Measurements from ENCODE around the gene IGFBP4. TPM values are rescaled to one million over a fixed set of nuclear protein-coding genes. Genes with fewer than 3 reads are reported as not detected.

IGFBP4 gene
- total and polyA plus RNA-seq, 10 of the 15 experiments (the other 5 are each of a cell fraction or from before 2014, with no cell fraction given): 2.4 to 22.3 (median 6.6) TPM

DNA sequence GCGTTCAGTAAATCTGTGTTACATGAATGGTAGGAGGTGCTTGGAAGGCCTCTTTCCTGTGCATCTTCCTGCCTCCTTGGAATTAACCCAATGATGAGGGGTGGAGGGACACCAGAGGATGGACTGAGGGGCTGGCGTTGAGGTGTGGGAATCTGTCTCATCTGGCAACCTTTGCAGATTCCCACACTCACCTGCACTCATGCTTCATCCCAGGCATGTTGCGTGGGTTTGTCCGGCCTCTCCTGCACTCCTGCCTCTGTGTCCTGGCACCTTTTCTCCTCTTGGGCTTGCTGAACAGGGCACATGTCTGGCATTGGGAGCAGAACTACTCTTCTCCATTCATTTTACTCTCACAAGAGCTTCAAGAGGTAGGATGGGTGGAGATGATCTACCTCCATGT, 3.1 kb upstream of the IGFBP4 start (continued):
- TF ChIP-seq, protein P1, sequence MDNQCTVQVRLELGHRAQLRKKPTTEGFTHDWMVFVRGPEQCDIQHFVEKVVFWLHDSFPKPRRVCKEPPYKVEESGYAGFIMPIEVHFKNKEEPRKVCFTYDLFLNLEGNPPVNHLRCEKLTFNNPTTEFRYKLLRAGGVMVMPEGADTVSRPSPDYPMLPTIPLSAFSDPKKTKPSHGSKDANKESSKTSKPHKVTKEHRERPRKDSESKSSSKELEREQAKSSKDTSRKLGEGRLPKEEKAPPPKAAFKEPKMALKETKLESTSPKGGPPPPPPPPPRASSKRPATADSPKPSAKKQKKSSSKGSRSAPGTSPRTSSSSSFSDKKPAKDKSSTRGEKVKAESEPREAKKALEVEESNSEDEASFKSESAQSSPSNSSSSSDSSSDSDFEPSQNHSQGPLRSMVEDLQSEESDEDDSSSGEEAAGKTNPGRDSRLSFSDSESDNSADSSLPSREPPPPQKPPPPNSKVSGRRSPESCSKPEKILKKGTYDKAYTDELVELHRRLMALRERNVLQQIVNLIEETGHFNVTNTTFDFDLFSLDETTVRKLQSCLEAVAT (IDR thresholded peaks at IDR 0.05): no peak
- TF ChIP-seq RFX5 (IDR thresholded peaks at IDR 0.05; ENCODE audit: low read depth, low read length) (no peak), SRF (IDR thresholded peaks at IDR 0.05; ENCODE audit: low read depth in 2 of 2, low read length in 2 of 2) (no peak), PML (IDR thresholded peaks at IDR 0.05; ENCODE audit: low read length) (no peak), SMAD5 (IDR thresholded peaks at IDR 0.05; ENCODE audit: low read depth) (no peak), E2F4 (IDR thresholded peaks at IDR 0.05; ENCODE audit: low read depth, low read length) (no peak)
- TF ChIP-seq, protein P2, sequence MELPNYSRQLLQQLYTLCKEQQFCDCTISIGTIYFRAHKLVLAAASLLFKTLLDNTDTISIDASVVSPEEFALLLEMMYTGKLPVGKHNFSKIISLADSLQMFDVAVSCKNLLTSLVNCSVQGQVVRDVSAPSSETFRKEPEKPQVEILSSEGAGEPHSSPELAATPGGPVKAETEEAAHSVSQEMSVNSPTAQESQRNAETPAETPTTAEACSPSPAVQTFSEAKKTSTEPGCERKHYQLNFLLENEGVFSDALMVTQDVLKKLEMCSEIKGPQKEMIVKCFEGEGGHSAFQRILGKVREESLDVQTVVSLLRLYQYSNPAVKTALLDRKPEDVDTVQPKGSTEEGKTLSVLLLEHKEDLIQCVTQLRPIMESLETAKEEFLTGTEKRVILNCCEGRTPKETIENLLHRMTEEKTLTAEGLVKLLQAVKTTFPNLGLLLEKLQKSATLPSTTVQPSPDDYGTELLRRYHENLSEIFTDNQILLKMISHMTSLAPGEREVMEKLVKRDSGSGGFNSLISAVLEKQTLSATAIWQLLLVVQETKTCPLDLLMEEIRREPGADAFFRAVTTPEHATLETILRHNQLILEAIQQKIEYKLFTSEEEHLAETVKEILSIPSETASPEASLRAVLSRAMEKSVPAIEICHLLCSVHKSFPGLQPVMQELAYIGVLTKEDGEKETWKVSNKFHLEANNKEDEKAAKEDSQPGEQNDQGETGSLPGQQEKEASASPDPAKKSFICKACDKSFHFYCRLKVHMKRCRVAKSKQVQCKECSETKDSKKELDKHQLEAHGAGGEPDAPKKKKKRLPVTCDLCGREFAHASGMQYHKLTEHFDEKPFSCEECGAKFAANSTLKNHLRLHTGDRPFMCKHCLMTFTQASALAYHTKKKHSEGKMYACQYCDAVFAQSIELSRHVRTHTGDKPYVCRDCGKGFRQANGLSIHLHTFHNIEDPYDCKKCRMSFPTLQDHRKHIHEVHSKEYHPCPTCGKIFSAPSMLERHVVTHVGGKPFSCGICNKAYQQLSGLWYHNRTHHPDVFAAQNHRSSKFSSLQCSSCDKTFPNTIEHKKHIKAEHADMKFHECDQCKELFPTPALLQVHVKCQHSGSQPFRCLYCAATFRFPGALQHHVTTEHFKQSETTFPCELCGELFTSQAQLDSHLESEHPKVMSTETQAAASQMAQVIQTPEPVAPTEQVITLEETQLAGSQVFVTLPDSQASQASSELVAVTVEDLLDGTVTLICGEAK (IDR thresholded peaks at IDR 0.05; ENCODE audit: borderline replicate concordance): no peak
